Measurements from ENCODE around the gene RFPL2.

GRCh38 chr22:32249231-32249630, 44.4 kb upstream of the RFPL2 start:
- TF ChIP-seq POLR2A (IDR thresholded peaks at IDR 0.05; ENCODE audit: low read depth, low read length) (no peak), POLR2AphosphoS5 (IDR thresholded peaks at IDR 0.05; ENCODE audit: low read depth, low read length) (no peak)

Data from GM12892 (cell line).